Esophagus muscularis mucosa (tissue), 4 donors: ENCODE results near the gene HS6ST1. TPM values are rescaled to one million over a fixed set of nuclear protein-coding genes. Genes with fewer than 3 reads are reported as not detected.

ENCODE experiments used
- DNase-seq: peaks from one replicate; pipeline ENCODE4 v3.0.0-alpha.2; 2017; ENCODE audit errors: extremely low spot score
- H3K27ac ChIP-seq, 4 donors: fragments of 200-600 bp; sonication (generic); replicated peaks in 1 of 4; 1 replicate in 3 of 4; 2 replicates in 1 of 4; pipeline ENCODE4 v1.5.1; 2016 to 2019; ENCODE audit warnings: mild to moderate bottlenecking in 1 of 4
- H3K27me3 ChIP-seq, 4 donors: fragments of 200-600 bp; sonication (generic); one replicate each; pipeline versions ENCODE4 v1.5.1 to v1.6.0; 2016 to 2019
- H3K36me3 ChIP-seq, 4 donors: fragments of 200-600 bp; sonication (generic); one replicate each; pipeline ENCODE4 v1.5.1; 2016 to 2019
- H3K4me1 ChIP-seq, 4 donors: fragments of 200-600 bp; sonication (generic); one replicate each; pipeline ENCODE4 v1.5.1; 2016 to 2019
- H3K4me3 ChIP-seq, 4 donors: fragments of 200-600 bp; sonication (generic); 1 replicate in 2 of 4; 2 replicates in 2 of 4; pipeline ENCODE4 v1.5.1; 2016 to 2019; ENCODE audit warnings: mild to moderate bottlenecking in 4 of 4, moderate library complexity in 1 of 4
- H3K9me3 ChIP-seq, 4 donors: fragments of 200-600 bp; sonication (generic); 1 replicate in 3 of 4; 2 replicates in 1 of 4; pipeline ENCODE4 v1.5.1; 2016 to 2019
- CTCF ChIP-seq, 3 experiments: fragments of 200-600 bp in 2 of 3; fragments of 450-650 bp in 1 of 3; sonication (generic) in 2 of 3; IDR thresholded peaks; one replicate each; pipeline ENCODE4 v1.5.1; 2017 to 2019; ENCODE audit warnings: antibody characterized with exemption in 3 of 3, mild to moderate bottlenecking in 2 of 3, moderate library complexity in 1 of 3
- EP300 ChIP-seq: sonication (generic); formaldehyde crosslinking; IDR thresholded peaks from one replicate; pipeline ENCODE4 v1.6.1; 2017; ENCODE audit warnings: antibody characterized with exemption
- POLR2A ChIP-seq: fragments of 450-650 bp; IDR thresholded peaks from one replicate; pipeline ENCODE4 v1.6.1; 2017; ENCODE audit warnings: antibody characterized with exemption, moderate library complexity, mild to moderate bottlenecking, low read depth
- POLR2AphosphoS5 ChIP-seq, 2 donors: sonication (generic); formaldehyde crosslinking; IDR thresholded peaks; one replicate each; pipeline ENCODE4 v1.6.1; 2017; ENCODE audit warnings: antibody characterized with exemption in 2 of 2
- WGBS: methylation state at CpG from one replicate; pipeline ENCODE4 v1.1.5; 2018; 5-methylcytosine and 5-hydroxymethylcytosine counted together
- intact Hi-C: fragments of 100-400 bp; cut with DNase I; formaldehyde crosslinking; loops from one replicate; pipeline ENCODE4 v1.15.1; 2023
- total RNA-seq, 4 donors: library from RNA; depleted of rRNA; stranded (reverse); fragments of >200 nt; gene quantifications; one replicate each; pipeline versions ENCODE4 v1.1.0 to v1.2.1, GENCODE V29; 2016

The HS6ST1 gene
- total RNA-seq, 4 donors from 2014 or later: 17.4 to 62.2 (median 38.5) TPM

- no peaks in the 10 kb centered on the region for H3K36me3 ChIP-seq
- H3K4me1 ChIP-seq: peaks cover 8 to 36% (median 29%) of the 10 kb centered on the region in 4 donors
- intact Hi-C loops: loop anchor here (2.0 to 10.0 kb wide), 3 partner anchors 37 to 71 kb away; no protein-coding TSS in a partner anchor
- H3K9me3 ChIP-seq: no peaks in the 10 kb centered on the region
- DNase-seq: no peak
- H3K27ac ChIP-seq: no peak overlapping the region
- no peak for TF ChIP-seq EP300
- TF ChIP-seq POLR2AphosphoS5 (IDR thresholded peaks at IDR 0.05): no peak
- TF ChIP-seq POLR2A: no peak
- TF ChIP-seq CTCF (IDR thresholded peaks at IDR 0.05): no peak
- no peaks in the 10 kb centered on the region for H3K27me3 ChIP-seq
- peak overlapping the region; percentile 61 to 88 (median 78) for H3K4me3 ChIP-seq
- WGBS: 48% methylated on average over 9 of the region's 11 CpGs
Measured at GRCh38 chr2:128233790-128234395, 84.8 kb downstream of the HS6ST1 start.

GRCh38 chr2:128232965-128233789 is 85.5 kb downstream of the HS6ST1 start:
- under 1% methylated on average over 32 of the region's 84 CpGs for WGBS
- TF ChIP-seq POLR2A: no peak
- TF ChIP-seq POLR2AphosphoS5 (IDR thresholded peaks at IDR 0.05): peak in 1 of 2 donors; percentile 51
- TF ChIP-seq CTCF (IDR thresholded peaks at IDR 0.05): peak; percentile 84 to 95 (median 91)
- no peak for TF ChIP-seq EP300
- Histone ChIP-seq H3K27me3 (no peaks in the 10 kb centered on the region), H3K27ac (peak overlapping the region; percentile 68 to 77 (median 73)), H3K36me3 (no peaks in the 10 kb centered on the region), H3K4me1 (peaks cover 8 to 36% (median 29%) of the 10 kb centered on the region in 4 donors), H3K4me3 (peak overlapping the region; percentile 61 to 88 (median 78)), H3K9me3 (no peaks in the 10 kb centered on the region)
- DNase-seq: peak; percentile 94
- intact Hi-C loops: loop anchor here (2.0 to 10.0 kb wide), 3 partner anchors 36 to 72 kb away; no protein-coding TSS in a partner anchor

GRCh38 chr2:128228894-128229293 is 89.8 kb downstream of the HS6ST1 start:
- no peak for DNase-seq
- H3K36me3 ChIP-seq: no peaks in the 10 kb centered on the region
- intact Hi-C loops: no loop called here

GRCh38 chr2:128227862-128228261 is 90.8 kb downstream of the HS6ST1 start:
- no peak overlapping the region for H3K4me3 ChIP-seq
- peaks cover 0 to 13% (median 7%) of the 10 kb centered on the region in 4 donors for H3K4me1 ChIP-seq
- TF ChIP-seq CTCF (IDR thresholded peaks at IDR 0.05): no peak
- no peak for TF ChIP-seq POLR2AphosphoS5 (IDR thresholded peaks at IDR 0.05)
- TF ChIP-seq EP300: no peak
- no peak for TF ChIP-seq POLR2A
- 100% methylated on average over 1 of the region's 1 CpG for WGBS
- H3K27ac ChIP-seq: no peak overlapping the region
- H3K36me3 ChIP-seq: no peaks in the 10 kb centered on the region
- H3K27me3 ChIP-seq: no peaks in the 10 kb centered on the region
- DNase-seq: no peak
- no peaks in the 10 kb centered on the region for H3K9me3 ChIP-seq
- intact Hi-C loops: no loop called here

More at GRCh38 chr2:128228894-128229293, 89.8 kb downstream of the HS6ST1 start:
- Histone ChIP-seq H3K9me3 (no peaks in the 10 kb centered on the region), H3K4me1 (peaks cover 0 to 18% (median 14%) of the 10 kb centered on the region in 4 donors), H3K4me3 (no peak overlapping the region), H3K27me3 (no peaks in the 10 kb centered on the region), H3K27ac (no peak overlapping the region)
- no peak for TF ChIP-seq POLR2A
- no peak for TF ChIP-seq POLR2AphosphoS5 (IDR thresholded peaks at IDR 0.05)
- TF ChIP-seq CTCF (IDR thresholded peaks at IDR 0.05): no peak
- no peak for TF ChIP-seq EP300
